ENCODE results near the gene GNB1.

- TF ChIP-seq CTCF (conservative IDR thresholded peaks at IDR 0.05; ENCODE audit: low read depth, low read length) (no peak), EZH2 (IDR thresholded peaks at IDR 0.05; ENCODE audit: borderline replicate concordance, low read depth, low read length, poor library complexity, severe bottlenecking) (no peak)
Observed at GRCh38 chr1:1917304-1917976, 26.6 kb upstream of the GNB1 start.
